MG63 (cell line): ENCODE results near the gene PCDHA6. TPM values are rescaled to one million over a fixed set of nuclear protein-coding genes. Genes with fewer than 3 reads are reported as not detected.
"Not testable (repeated sequence)": the region's sequence is repeated elsewhere in the genome, so short reads cannot be mapped to it uniquely, and the experiment has no call there.

Source experiments
- DNase-seq: peaks from one replicate; pipeline ENCODE4 v3.0.0-alpha.2; 2020
- H3K27me3 ChIP-seq: fragments of 250-450 bp; sonication (Bioruptor Pico); 2 replicates; pipeline ENCODE4 v1.5.1; 2020; ENCODE audit warnings: mild to moderate bottlenecking, moderate library complexity
- H3K36me3 ChIP-seq: fragments of 250-450 bp; sonication (Bioruptor Pico); 2 replicates; pipeline ENCODE4 v1.5.1; 2020; ENCODE audit warnings: mild to moderate bottlenecking, moderate library complexity
- H3K4me3 ChIP-seq: fragments of 250-450 bp; sonication (Bioruptor Pico); 2 replicates; pipeline ENCODE4 v1.5.1; 2020; ENCODE audit warnings: mild to moderate bottlenecking, moderate library complexity
- H3K9me3 ChIP-seq: fragments of 250-450 bp; sonication (Bioruptor Pico); 2 replicates; pipeline ENCODE4 v1.5.1; 2020; ENCODE audit warnings: mild to moderate bottlenecking, moderate library complexity
- total RNA-seq: library from RNA; depleted of rRNA; stranded (reverse); fragments of >200 nt; shearing (Covaris generic); gene quantifications from 2 replicates; pipeline ENCODE4 v1.2.3, GENCODE V29; 2014; ENCODE audit warnings: low replicate concordance; rRNA removed

PCDHA6 gene
- total RNA-seq, 1 experiment from 2014 or later = not detected

- H3K36me3 ChIP-seq, DNase-seq: not testable (repeated sequence)
Measured at GRCh38 chr5:140876541-140877261, 48.9 kb downstream of the PCDHA6 start.

GRCh38 chr5:140877262-140877581, 49.5 kb downstream of the PCDHA6 start:
- H3K9me3 ChIP-seq = no peaks in the 10 kb centered on the region
- no peaks in the 10 kb centered on the region; the same call in 1 of the 2 replicates for H3K27me3 ChIP-seq
- DNase-seq = no peak
- no peak overlapping the region for H3K4me3 ChIP-seq
- no peaks in the 10 kb centered on the region for H3K36me3 ChIP-seq

More at GRCh38 chr5:140876541-140877261, 48.9 kb downstream of the PCDHA6 start:
- H3K27me3 ChIP-seq, H3K4me3 ChIP-seq, H3K9me3 ChIP-seq: not testable (repeated sequence)

Other genes starting within 250 kb of the PCDHA6 start
- 0.49 and 2.6 TPM in 2 replicates for gene CD14, start 194.8 kb upstream of the PCDHA6 start, total RNA-seq
- 5.5 and 10.7 TPM in 2 replicates for gene TMCO6, start 188.5 kb upstream of the PCDHA6 start, total RNA-seq
- gene NDUFA2, start 180.3 kb upstream of the PCDHA6 start, total RNA-seq = 86.0 and 94.5 TPM in 2 replicates
- gene IK, start 180.1 kb upstream of the PCDHA6 start, total RNA-seq = 53.6 and 96.7 TPM in 2 replicates
- gene WDR55, start 163.1 kb upstream of the PCDHA6 start, total RNA-seq = 28.8 and 38.9 TPM in 2 replicates
- 0.94 TPM in 1 of 2 replicates, not detected in the other for gene DND1, start 154.4 kb upstream of the PCDHA6 start, total RNA-seq
- gene HARS1, start 136.6 kb upstream of the PCDHA6 start, total RNA-seq = 96.9 and 116 TPM in 2 replicates
- gene HARS2, start 136.5 kb upstream of the PCDHA6 start, total RNA-seq = 41.8 and 50.1 TPM in 2 replicates
- 72.7 and 90.9 TPM in 2 replicates for gene ZMAT2, start 127.5 kb upstream of the PCDHA6 start, total RNA-seq
- gene PCDHA1, start 41.8 kb upstream of the PCDHA6 start, total RNA-seq = 0.10 TPM in 1 of 2 replicates, not detected in the other
- gene PCDHA2, start 33.1 kb upstream of the PCDHA6 start, total RNA-seq = 0.44 TPM in 1 of 2 replicates, not detected in the other
- not detected in 2 replicates for gene PCDHA3, start 26.9 kb upstream of the PCDHA6 start, total RNA-seq
- gene PCDHA4, start 20.9 kb upstream of the PCDHA6 start, total RNA-seq = not detected in 2 replicates
- gene PCDHA5, start 6.3 kb upstream of the PCDHA6 start, total RNA-seq = not detected in 2 replicates
- gene PCDHA7, start 6.3 kb downstream of the PCDHA6 start, total RNA-seq = 0.10 TPM in 1 of 2 replicates, not detected in the other
- gene PCDHA8, start 13.2 kb downstream of the PCDHA6 start, total RNA-seq = not detected in 2 replicates
- not detected in 2 replicates for gene PCDHA9, start 20.4 kb downstream of the PCDHA6 start, total RNA-seq
- not detected in 2 replicates for gene PCDHA10, start 27.9 kb downstream of the PCDHA6 start, total RNA-seq
- not detected in 2 replicates for gene PCDHA11, start 41.0 kb downstream of the PCDHA6 start, total RNA-seq
- not detected in 2 replicates for gene PCDHA12, start 47.3 kb downstream of the PCDHA6 start, total RNA-seq
- not detected in 2 replicates for gene PCDHA13, start 54.2 kb downstream of the PCDHA6 start, total RNA-seq
- gene PCDHAC1, start 98.3 kb downstream of the PCDHA6 start, total RNA-seq = not detected in 2 replicates
- 0.07 TPM in 1 of 2 replicates, not detected in the other for gene PCDHAC2, start 138.5 kb downstream of the PCDHA6 start, total RNA-seq
- not detected in 2 replicates for gene PCDHB1, start 223.4 kb downstream of the PCDHA6 start, total RNA-seq